IMR-90 (cell line): ENCODE measurements around the gene IPO13. TPM values are rescaled to one million over a fixed set of nuclear protein-coding genes. Genes with fewer than 3 reads are reported as not detected.

Source experiments
- ATAC-seq: fragments of 200-7000 bp; cut with Tn5 transposase; 2 replicates; pipeline ENCODE4 v1.9.1; 2020; ENCODE audit warnings: low read depth, mild to moderate bottlenecking, moderate library complexity
- BruUV-seq: library from RNA; stranded (reverse); fragments of 400-500 nt; replicated peaks from 2 replicates; lab custom pipeline; 2021; lab: Mats Ljungman, UMichigan
- CTCF ChIA-PET: fragments of 300-600 bp; formaldehyde crosslinking; extraction: SDS; loops from one replicate; lab custom pipeline; 2021; ENCODE audit warnings: antibody characterized with exemption; lab: Yijun Ruan, JAX
- POLR2A ChIA-PET: fragments of 300-600 bp; sonication (Branson Sonifier 250); formaldehyde crosslinking; loops from one replicate; lab custom pipeline; 2022; ENCODE audit warnings: antibody characterized with exemption; ENCODE audit not compliant: unreplicated experiment; lab: Charles Lee
- DNase-seq: peaks from one replicate; pipeline ENCODE4 v3.0.0; 2013
- H2AFZ ChIP-seq: replicated peaks from 2 replicates; pipeline ENCODE3; 2013; ENCODE audit warnings: low read length, mild to moderate bottlenecking; ENCODE audit not compliant: poor library complexity
- H2AK5ac ChIP-seq: 2 replicates; pipeline ENCODE4 v1.6.1; 2013; ENCODE audit warnings: low read depth, low read length, inconsistent platforms
- H2AK9ac ChIP-seq: replicated peaks from 2 replicates; pipeline ENCODE3; 2013; ENCODE audit warnings: mild to moderate bottlenecking, low read depth, low read length, moderate library complexity; ENCODE audit not compliant: poor library complexity
- H2BK120ac ChIP-seq: 2 replicates; pipeline ENCODE4 v1.6.1; 2013; ENCODE audit warnings: low read depth, low read length, inconsistent platforms
- H2BK15ac ChIP-seq: 3 replicates; pipeline ENCODE4 v1.6.1; 2013; ENCODE audit warnings: low read depth, low read length, inconsistent platforms
- H2BK20ac ChIP-seq: 2 replicates; pipeline ENCODE4 v1.6.1; 2013; ENCODE audit warnings: low read depth, mild to moderate bottlenecking, inconsistent platforms, low read length, moderate library complexity
- H2BK5ac ChIP-seq: 2 replicates; pipeline ENCODE4 v1.6.1; 2013; ENCODE audit warnings: mild to moderate bottlenecking, low read depth, low read length, inconsistent platforms; ENCODE audit not compliant: poor library complexity, severe bottlenecking
- H3K14ac ChIP-seq: replicated peaks from 2 replicates; pipeline ENCODE4 v1.6.1; 2013; ENCODE audit warnings: low read depth, low read length, inconsistent platforms
- H3K18ac ChIP-seq: 2 replicates; pipeline ENCODE4 v1.6.1; 2013; ENCODE audit warnings: low read depth, low read length, control low read depth
- H3K23ac ChIP-seq: 2 replicates; pipeline ENCODE4 v1.6.1; 2013; ENCODE audit warnings: low read depth, low read length, inconsistent platforms
- H3K27ac ChIP-seq: 2 replicates; pipeline ENCODE4 v1.5.1; 2013; ENCODE audit warnings: mild to moderate bottlenecking, control low read depth, low read length; ENCODE audit not compliant: insufficient read depth
- H3K27me3 ChIP-seq: 2 replicates; pipeline ENCODE4 v1.6.1; 2013; ENCODE audit warnings: low read length; ENCODE audit not compliant: control insufficient read depth, insufficient read depth
- H3K36me3 ChIP-seq: 2 replicates; pipeline ENCODE4 v1.6.1; 2013; ENCODE audit warnings: low read length, mixed read lengths; ENCODE audit not compliant: control insufficient read depth, insufficient read depth
- H3K4ac ChIP-seq: 2 replicates; pipeline ENCODE4 v1.6.1; 2013; ENCODE audit warnings: low read depth, low read length, inconsistent platforms
- H3K4me1 ChIP-seq: 2 replicates; pipeline ENCODE4 v1.6.1; 2013; ENCODE audit warnings: low read length, mixed read lengths; ENCODE audit not compliant: control insufficient read depth, insufficient read depth
- H3K4me2 ChIP-seq: 2 replicates; pipeline ENCODE4 v1.6.1; 2013; ENCODE audit warnings: low read depth, mild to moderate bottlenecking, control low read depth, low read length, moderate library complexity
- H3K4me3 ChIP-seq: 2 replicates; pipeline ENCODE4 v1.5.1; 2013; ENCODE audit warnings: low read depth, mild to moderate bottlenecking, control low read depth, low read length, moderate library complexity; ENCODE audit not compliant: insufficient read depth
- H3K56ac ChIP-seq: 2 replicates; pipeline ENCODE4 v1.6.1; 2013; ENCODE audit warnings: low read length, inconsistent platforms; ENCODE audit not compliant: insufficient read depth; ENCODE audit errors: extremely low read depth
- H3K79me1 ChIP-seq, 2 experiments: 2 replicates each; pipeline ENCODE4 v1.6.1; 2013; ENCODE audit warnings: low read length in 2 of 2, inconsistent platforms in 1 of 2, low read depth in 1 of 2
- H3K9ac ChIP-seq: 2 replicates; pipeline ENCODE4 v1.6.1; 2013; ENCODE audit warnings: low read depth, low read length, control low read depth
- H3K9me1 ChIP-seq: 2 replicates; pipeline ENCODE4 v1.6.1; 2013; ENCODE audit warnings: low read length, inconsistent platforms; ENCODE audit not compliant: insufficient read depth
- H3K9me3 ChIP-seq: 2 replicates; pipeline ENCODE4 v1.6.1; 2013; ENCODE audit warnings: low read length; ENCODE audit not compliant: control insufficient read depth, insufficient read depth
- H4K20me1 ChIP-seq: 2 replicates; pipeline ENCODE4 v1.6.1; 2013; ENCODE audit warnings: low read length, inconsistent platforms; ENCODE audit not compliant: insufficient read depth
- H4K5ac ChIP-seq: 2 replicates; pipeline ENCODE4 v1.6.1; 2013; ENCODE audit warnings: mild to moderate bottlenecking, low read depth, low read length, control low read depth
- H4K8ac ChIP-seq, 2 experiments: 2 replicates each; pipeline ENCODE4 v1.6.1; 2013; ENCODE audit warnings: low read depth in 2 of 2, low read length in 2 of 2, control low read depth in 1 of 2, inconsistent platforms in 1 of 2
- H4K91ac ChIP-seq: 2 replicates; pipeline ENCODE4 v1.6.1; 2013; ENCODE audit warnings: low read depth, low read length, inconsistent platforms; ENCODE audit not compliant: insufficient read depth
- CEBPB ChIP-seq: IDR thresholded peaks from 2 replicates; pipeline ENCODE4 v1.6.1; 2012; ENCODE audit warnings: low read depth, low read length, improper control_type of control experiment
- MAFK ChIP-seq: IDR thresholded peaks from 2 replicates; pipeline ENCODE4 v1.6.1; 2012; ENCODE audit warnings: low read depth, low read length, improper control_type of control experiment
- NFE2L2 ChIP-seq: fragments of 150-350 bp; IDR thresholded peaks from 2 replicates; pipeline ENCODE4 v1.6.1; 2016; ENCODE audit warnings: low read depth, mild to moderate bottlenecking, low read length
- RAD21 ChIP-seq: IDR thresholded peaks from 2 replicates; pipeline ENCODE4 v1.6.1; 2012; ENCODE audit warnings: low read length, improper control_type of control experiment
- WGBS, 2 experiments: methylation state at CpG; one replicate each; pipeline versions ENCODE4 v1.1.5 to v1.1.7; 2013; ENCODE audit warnings: missing lambda C conversion rate in 2 of 2; ENCODE audit not compliant: insufficient read length in 1 of 2; ENCODE audit errors: extremely low coverage in 2 of 2; 5-methylcytosine and 5-hydroxymethylcytosine counted together
- dilution Hi-C: fragments of 300-500 bp; cut with HindIII; formaldehyde crosslinking; loops from one replicate; pipeline ENCODE4 v1.14.3; 2018; ENCODE audit warnings: low sequenced_read_pairs; ENCODE audit not compliant: unreplicated experiment
- in situ Hi-C: fragments of 300-500 bp; cut with MboI; formaldehyde crosslinking; loops from 3 replicates; pipeline ENCODE4 v1.14.3; 2019; ENCODE audit warnings: low sequenced_read_pairs, inconsistent platforms, mixed read lengths
- intact Hi-C: fragments of 100-400 bp; cut with micrococcal nuclease; formaldehyde crosslinking; loops from 2 replicates; pipeline ENCODE4 v1.10.0; 2022
- polyA plus RNA-seq, 3 experiments: library from polyadenylated mRNA; depleted of rRNA; stranded (reverse); fragments of >200 nt; gene quantifications; 2 replicates each; pipeline ENCODE4 v1.2.3, GENCODE V29; 2012; ENCODE audit warnings: low replicate concordance in 1 of 3
- total RNA-seq: library from RNA; depleted of rRNA; stranded (reverse); fragments of >200 nt; gene quantifications from 2 replicates; pipeline ENCODE4 v1.2.3, GENCODE V29; 2012
- TF ChIP-seq, protein P1 (sequence below): conservative IDR thresholded peaks from 2 replicates; pipeline ENCODE4 v1.5.1; 2012; ENCODE audit warnings: mild to moderate bottlenecking, low read depth, low read length, improper control_type of control experiment

IPO13 gene
- total and polyA plus RNA-seq, 2 of the 4 experiments (the other 2 are of a cell fraction), result 15.2 to 18.7 TPM

DNA sequence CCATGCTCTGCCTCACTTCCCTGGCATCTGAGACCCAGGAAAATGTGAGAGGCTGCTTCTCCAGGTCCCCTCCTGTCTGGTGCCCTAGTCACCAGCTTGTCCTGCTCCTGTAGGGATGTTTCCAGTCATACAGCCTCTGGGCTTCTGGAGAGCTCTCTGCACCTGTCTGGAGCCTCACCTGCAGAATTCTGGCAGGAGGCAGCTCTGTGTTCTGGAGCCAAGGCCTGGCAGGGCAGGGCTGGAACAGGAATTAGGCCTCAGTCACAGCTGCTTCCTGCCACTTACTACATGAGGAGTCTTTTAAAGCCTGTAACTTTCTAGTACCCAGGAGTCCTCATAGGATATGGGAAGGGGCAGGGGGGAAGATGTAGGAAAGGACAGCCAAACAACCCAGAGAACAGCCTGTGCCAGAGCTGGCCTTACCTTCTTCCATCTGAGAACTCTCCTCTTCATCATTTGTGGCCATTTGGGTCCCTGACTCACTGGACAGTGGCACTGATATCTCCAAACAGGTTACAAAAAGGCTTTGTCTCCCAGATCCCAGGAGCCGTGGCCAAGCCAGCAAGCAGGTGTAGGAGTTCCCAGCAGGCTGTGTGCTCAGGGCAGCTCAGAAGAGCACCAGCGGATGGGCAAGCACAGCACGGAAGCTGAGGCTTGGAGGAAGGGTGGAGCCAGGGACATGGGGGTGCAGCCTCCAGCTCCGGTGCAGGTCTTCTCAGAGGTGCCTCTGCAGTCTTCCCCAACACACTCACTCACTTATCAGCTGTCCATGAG is 44.5 kb upstream of the IPO13 start:
- Histone ChIP-seq H3K56ac (no peak overlapping the region), H3K9ac (no peak overlapping the region), H3K4me3 (no peak overlapping the region), H3K4ac (no peak overlapping the region), H2AK5ac (no peak overlapping the region), H2BK5ac (no peak overlapping the region), H2BK120ac (no peak overlapping the region), H4K5ac (no peak overlapping the region), H3K9me1 (peaks cover 2% of the 10 kb centered on the region; the same call in 1 of the 2 replicates), H3K27ac (no peak overlapping the region), H3K4me2 (no peak overlapping the region), H3K79me1 (no peaks in the 10 kb centered on the region; a peak in 1 of 4 replicates), H3K18ac (no peak overlapping the region), H2BK15ac (no peak overlapping the region), H4K8ac (no peak overlapping the region), H3K4me1 (no peaks in the 10 kb centered on the region), H2AK9ac (no peak overlapping the region), H3K23ac (no peak overlapping the region), H3K27me3 (no peaks in the 10 kb centered on the region), H4K20me1 (no peaks in the 10 kb centered on the region), H3K36me3 (peaks cover 29% of the 10 kb centered on the region), H2AFZ (no peak overlapping the region), H3K9me3 (no peaks in the 10 kb centered on the region), H4K91ac (no peak overlapping the region), H3K14ac (no peak overlapping the region), H2BK20ac (no peak overlapping the region)
- in situ Hi-C loops, result no loop called here
- ATAC-seq, result no peak
- DNase-seq, result no peak
- TF ChIP-seq RAD21 (no peak), CEBPB (no peak), NFE2L2 (no peak), MAFK (no peak)
- TF ChIP-seq, protein P1, sequence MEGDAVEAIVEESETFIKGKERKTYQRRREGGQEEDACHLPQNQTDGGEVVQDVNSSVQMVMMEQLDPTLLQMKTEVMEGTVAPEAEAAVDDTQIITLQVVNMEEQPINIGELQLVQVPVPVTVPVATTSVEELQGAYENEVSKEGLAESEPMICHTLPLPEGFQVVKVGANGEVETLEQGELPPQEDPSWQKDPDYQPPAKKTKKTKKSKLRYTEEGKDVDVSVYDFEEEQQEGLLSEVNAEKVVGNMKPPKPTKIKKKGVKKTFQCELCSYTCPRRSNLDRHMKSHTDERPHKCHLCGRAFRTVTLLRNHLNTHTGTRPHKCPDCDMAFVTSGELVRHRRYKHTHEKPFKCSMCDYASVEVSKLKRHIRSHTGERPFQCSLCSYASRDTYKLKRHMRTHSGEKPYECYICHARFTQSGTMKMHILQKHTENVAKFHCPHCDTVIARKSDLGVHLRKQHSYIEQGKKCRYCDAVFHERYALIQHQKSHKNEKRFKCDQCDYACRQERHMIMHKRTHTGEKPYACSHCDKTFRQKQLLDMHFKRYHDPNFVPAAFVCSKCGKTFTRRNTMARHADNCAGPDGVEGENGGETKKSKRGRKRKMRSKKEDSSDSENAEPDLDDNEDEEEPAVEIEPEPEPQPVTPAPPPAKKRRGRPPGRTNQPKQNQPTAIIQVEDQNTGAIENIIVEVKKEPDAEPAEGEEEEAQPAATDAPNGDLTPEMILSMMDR, result no peak
- no TSS peak for BruUV-seq
- dilution Hi-C loops, result no loop called here
- ChIA-PET POLR2A (no interaction called here), CTCF (interaction anchor here (1.4 kb wide), 1 partner anchor 33 kb away, joined by 3 read pairs; no protein-coding TSS in a partner anchor)
- 100% methylated on average over 1 of the region's 4 CpGs; no CpG with 5 or more reads in 1 of the 2 experiments for WGBS, 2 experiments
- intact Hi-C loops, result no loop called here
